ENCODE data around the gene HDAC7. TPM values are rescaled to one million over a fixed set of nuclear protein-coding genes. Genes with fewer than 3 reads are reported as not detected.

HDAC7 gene
- total and polyA plus RNA-seq, 2 of the 13 experiments (the other 11 are each of a cell fraction or from before 2014, with no cell fraction given), result 4.6 to 10.8 TPM

DNA sequence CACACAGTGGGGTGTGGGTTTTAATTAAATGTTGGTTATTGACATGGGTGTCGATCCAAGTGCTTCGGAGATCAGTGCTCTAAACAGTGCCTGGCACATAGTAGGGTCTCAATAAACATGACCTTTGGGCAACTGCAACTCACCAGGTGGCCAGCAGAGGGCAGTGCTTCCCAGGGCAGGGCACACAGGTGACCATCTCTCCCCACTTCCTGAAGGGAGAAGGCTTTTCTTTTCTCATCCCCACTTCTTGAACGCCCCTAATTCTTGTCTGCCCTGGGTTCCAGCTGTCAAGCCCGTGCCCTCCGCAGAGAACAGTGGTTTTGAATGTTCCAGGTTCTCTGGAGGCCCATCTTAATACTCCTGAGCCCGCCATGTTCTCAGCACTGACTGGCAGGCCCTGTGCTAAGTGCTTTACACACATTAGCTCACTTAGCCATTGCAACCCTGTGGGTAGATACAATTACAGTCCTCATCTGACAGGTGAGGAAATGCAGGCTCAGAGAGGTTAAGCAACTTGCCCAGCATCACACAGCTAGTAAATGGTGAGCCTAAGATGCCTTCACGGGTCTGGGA is 77.4 kb downstream of the HDAC7 start (continued):
- TF ChIP-seq KMT2A (CRISPR knock-in tag; IDR thresholded peaks at IDR 0.05) (0 out of 2 replicates have a peak, but pooled peaks have one; percentile 30), ZNF253 (CRISPR knock-in tag; IDR thresholded peaks at IDR 0.05; ENCODE audit: borderline replicate concordance) (no peak), MLX (CRISPR knock-in tag; IDR thresholded peaks at IDR 0.05) (no peak), HNF4G (IDR thresholded peaks at IDR 0.05; ENCODE audit: borderline replicate concordance, low read depth, low read length) (peak; percentile 97), HNF4G (CRISPR knock-in tag; IDR thresholded peaks at IDR 0.05; ENCODE audit: borderline replicate concordance, low read depth) (peak; percentile 78), ZNF878 (CRISPR knock-in tag; IDR thresholded peaks at IDR 0.05) (no peak), NBN (conservative IDR thresholded peaks at IDR 0.05) (no peak), CBX5 (CRISPR knock-in tag; IDR thresholded peaks at IDR 0.05; ENCODE audit: borderline replicate concordance) (0 out of 2 replicates have a peak, but pooled peaks have one; percentile 59), NFE2 (CRISPR knock-in tag; IDR thresholded peaks at IDR 0.05) (no peak), RFX3 (CRISPR knock-in tag; IDR thresholded peaks at IDR 0.05) (no peak), ZNF512B (CRISPR knock-in tag; IDR thresholded peaks at IDR 0.05; ENCODE audit: borderline replicate concordance) (no peak), ZNF788 (CRISPR knock-in tag; IDR thresholded peaks at IDR 0.05; ENCODE audit: borderline replicate concordance) (0 out of 2 replicates have a peak, but pooled peaks have one; percentile 27), ARID2 (CRISPR knock-in tag; IDR thresholded peaks at IDR 0.05; ENCODE audit: borderline replicate concordance) (no peak), ZNF10 (CRISPR knock-in tag; IDR thresholded peaks at IDR 0.05; ENCODE audit: borderline replicate concordance, low read depth) (no peak), SMARCE1 (IDR thresholded peaks at IDR 0.05; ENCODE audit: borderline replicate concordance) (no peak), ZNF263 (CRISPR knock-in tag; IDR thresholded peaks at IDR 0.05) (no peak)
- TF ChIP-seq, protein P1, sequence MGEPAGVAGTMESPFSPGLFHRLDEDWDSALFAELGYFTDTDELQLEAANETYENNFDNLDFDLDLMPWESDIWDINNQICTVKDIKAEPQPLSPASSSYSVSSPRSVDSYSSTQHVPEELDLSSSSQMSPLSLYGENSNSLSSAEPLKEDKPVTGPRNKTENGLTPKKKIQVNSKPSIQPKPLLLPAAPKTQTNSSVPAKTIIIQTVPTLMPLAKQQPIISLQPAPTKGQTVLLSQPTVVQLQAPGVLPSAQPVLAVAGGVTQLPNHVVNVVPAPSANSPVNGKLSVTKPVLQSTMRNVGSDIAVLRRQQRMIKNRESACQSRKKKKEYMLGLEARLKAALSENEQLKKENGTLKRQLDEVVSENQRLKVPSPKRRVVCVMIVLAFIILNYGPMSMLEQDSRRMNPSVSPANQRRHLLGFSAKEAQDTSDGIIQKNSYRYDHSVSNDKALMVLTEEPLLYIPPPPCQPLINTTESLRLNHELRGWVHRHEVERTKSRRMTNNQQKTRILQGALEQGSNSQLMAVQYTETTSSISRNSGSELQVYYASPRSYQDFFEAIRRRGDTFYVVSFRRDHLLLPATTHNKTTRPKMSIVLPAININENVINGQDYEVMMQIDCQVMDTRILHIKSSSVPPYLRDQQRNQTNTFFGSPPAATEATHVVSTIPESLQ (CRISPR knock-in tag; conservative IDR thresholded peaks at IDR 0.05), result no peak
- TF ChIP-seq, protein P2, sequence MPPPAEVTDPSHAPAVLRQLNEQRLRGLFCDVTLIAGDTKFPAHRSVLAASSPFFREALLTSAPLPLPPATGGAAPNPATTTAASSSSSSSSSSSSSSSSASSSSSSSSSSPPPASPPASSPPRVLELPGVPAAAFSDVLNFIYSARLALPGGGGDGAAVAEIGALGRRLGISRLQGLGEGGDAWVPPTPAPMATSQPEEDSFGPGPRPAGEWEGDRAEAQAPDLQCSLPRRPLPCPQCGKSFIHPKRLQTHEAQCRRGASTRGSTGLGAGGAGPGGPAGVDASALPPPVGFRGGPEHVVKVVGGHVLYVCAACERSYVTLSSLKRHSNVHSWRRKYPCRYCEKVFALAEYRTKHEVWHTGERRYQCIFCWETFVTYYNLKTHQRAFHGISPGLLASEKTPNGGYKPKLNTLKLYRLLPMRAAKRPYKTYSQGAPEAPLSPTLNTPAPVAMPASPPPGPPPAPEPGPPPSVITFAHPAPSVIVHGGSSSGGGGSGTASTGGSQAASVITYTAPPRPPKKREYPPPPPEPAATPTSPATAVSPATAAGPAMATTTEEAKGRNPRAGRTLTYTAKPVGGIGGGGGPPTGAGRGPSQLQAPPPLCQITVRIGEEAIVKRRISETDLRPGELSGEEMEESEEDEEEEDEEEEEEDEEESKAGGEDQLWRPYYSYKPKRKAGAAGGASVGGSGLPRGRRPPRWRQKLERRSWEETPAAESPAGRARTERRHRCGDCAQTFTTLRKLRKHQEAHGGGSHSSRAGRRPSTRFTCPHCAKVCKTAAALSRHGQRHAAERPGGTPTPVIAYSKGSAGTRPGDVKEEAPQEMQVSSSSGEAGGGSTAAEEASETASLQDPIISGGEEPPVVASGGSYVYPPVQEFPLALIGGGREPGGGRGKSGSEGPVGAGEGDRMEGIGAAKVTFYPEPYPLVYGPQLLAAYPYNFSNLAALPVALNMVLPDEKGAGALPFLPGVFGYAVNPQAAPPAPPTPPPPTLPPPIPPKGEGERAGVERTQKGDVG (CRISPR knock-in tag; IDR thresholded peaks at IDR 0.05; ENCODE audit: borderline replicate concordance), result no peak
- TF ChIP-seq, protein P3, sequence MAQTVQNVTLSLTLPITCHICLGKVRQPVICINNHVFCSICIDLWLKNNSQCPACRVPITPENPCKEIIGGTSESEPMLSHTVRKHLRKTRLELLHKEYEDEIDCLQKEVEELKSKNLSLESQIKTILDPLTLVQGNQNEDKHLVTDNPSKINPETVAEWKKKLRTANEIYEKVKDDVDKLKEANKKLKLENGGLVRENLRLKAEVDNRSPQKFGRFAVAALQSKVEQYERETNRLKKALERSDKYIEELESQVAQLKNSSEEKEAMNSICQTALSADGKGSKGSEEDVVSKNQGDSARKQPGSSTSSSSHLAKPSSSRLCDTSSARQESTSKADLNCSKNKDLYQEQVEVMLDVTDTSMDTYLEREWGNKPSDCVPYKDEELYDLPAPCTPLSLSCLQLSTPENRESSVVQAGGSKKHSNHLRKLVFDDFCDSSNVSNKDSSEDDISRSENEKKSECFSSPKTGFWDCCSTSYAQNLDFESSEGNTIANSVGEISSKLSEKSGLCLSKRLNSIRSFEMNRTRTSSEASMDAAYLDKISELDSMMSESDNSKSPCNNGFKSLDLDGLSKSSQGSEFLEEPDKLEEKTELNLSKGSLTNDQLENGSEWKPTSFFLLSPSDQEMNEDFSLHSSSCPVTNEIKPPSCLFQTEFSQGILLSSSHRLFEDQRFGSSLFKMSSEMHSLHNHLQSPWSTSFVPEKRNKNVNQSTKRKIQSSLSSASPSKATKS (CRISPR knock-in tag; IDR thresholded peaks at IDR 0.05), result no peak

Data from HepG2 (cell line).